RCC 7860 (cell line): ENCODE results near the gene MATCAP1.

Experiments
- DNase-seq: peaks from one replicate; pipeline ENCODE4 v3.0.0-alpha.2; 2015; ENCODE audit warnings: low spot score
- FAIRE-seq: peaks from 2 replicates; lab custom pipeline; 2012; peaks lifted over from hg19 to GRCh38; lab: Jason Lieb, UNC

Gene MATCAP1

DNA sequence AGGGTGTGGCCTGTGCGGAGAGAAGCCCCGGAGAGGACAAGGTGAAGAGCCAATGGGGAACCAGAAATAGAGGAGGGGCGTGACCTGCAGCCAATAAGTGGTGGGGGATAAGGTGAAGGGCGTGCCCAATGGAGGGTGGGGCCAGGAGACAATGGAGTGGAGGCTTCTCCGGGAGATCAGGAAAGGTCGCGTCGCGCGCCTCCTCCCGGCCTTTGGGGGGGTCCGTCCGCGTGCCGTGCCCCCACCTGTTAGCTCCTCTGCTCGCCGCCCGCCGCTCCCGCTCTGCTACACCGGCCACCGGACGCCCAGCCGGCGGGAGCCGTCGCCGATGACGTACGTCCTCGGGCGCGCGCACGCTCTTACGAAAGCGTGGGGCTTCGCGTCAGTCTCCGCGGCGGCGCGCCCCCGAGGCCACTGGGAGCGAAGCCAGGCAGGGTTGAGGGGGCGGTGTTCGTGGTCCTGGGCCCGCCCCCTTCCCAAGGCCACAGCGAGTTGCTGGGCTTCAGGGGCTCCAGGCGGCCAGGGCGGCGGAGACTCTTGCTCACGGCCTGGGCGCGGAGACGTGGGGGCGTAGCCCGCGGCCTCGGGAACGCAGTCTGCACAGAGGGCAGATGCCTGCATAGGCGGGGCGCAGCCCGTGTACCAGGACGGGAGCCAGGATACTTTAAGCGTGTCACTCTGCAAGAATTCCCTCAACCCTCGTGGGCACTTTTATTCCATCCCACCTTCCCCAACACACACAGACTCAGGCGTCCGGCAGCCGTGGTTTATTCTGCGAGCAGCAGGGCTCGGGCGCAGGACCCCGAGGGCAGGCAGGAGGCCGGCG, at the start of gene MATCAP1:
Gene MATCAP1 (minus strand): TSS at position 337 of the 826 bp plus-strand sequence. CDS start 3,353 bp downstream, outside the sequence.
- DNase-seq (peak; percentile 93), FAIRE-seq (peak; percentile 90)

DNA sequence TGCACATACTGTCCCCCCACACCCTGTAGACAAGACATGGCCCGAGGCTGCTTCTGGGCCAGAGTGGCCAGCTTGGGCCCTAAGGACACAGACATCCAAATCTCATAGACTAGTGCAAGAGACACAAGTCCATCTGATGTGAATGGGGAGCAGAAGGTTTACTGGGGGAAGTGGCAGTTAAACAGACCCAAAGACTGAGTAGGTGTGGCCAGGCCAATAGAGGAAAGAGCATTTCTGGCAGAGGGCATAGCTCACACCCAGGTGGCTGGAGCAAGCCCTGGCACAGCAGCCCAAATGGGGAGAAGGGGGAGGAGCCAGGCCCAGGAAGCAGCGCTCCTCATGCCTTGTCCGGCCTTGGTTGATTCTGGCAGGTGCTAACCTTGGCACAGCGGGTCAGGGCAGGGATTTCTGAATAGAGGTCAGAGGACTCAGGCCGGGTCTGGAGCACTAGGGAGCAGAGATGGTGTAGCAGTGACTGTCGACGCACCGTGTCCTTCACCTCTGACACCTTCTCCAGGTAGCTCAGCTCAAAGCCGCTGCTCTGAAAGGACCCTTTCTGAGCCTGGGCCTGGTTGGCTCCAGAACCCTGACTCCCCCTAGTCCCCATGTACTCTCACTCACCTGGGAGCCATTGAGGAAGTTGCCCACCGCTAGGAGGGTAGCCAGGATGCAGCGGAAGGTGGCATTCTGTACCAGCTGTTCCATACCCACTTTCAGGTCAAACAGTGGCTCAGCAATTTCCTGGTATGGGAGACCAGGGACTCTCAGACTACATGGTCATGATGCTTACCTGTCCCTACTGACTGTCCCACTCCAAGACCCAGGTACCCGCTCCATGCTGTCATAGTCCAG, 47.3 kb upstream of the MATCAP1 start:
- DNase-seq, result no peak
- no peak for FAIRE-seq

DNA sequence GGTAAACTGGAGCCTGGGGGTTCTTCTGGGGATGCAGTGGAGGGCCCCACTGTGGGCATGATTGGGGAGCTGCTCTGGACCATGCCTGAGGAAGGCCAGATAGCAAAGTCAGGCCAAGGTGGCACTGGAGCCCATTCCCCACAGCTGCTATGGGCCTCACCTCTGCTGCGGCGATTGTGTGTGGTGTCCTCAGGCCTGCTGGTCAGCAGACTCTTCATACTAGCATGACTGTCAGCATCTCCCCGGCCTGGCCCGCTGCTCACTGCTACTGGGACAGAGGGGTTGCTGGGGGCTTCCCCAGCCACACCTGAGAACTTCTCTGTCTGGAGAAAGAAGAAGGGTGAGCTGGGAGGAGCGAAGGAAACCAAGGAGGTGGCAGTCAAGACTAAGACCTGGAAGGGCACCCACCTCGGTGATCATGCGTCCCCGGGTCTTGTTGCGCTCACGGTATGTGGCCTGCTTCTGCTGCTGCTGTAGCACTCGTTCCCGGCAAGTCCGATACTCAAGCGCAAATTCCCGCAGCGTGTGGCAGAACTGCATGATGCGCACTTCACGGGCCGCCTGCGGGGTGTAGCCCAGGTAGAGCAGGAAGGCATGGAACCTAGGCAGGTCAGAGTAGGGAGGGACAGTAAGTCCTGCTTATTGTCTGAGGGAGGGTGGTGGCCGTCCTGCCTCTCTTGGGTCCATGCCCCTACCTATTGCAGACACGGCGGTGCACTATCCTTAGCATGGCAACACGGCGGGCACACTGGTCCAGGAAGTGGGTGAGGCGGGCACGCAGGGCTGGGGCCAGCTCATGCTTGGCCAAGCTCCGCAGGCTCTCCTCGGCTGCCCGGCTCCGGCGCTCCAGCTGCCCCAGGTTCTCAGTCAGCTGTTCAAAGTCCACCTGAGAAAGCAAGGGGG, 46.4 kb upstream of the MATCAP1 start:
- FAIRE-seq, result no peak

DNA sequence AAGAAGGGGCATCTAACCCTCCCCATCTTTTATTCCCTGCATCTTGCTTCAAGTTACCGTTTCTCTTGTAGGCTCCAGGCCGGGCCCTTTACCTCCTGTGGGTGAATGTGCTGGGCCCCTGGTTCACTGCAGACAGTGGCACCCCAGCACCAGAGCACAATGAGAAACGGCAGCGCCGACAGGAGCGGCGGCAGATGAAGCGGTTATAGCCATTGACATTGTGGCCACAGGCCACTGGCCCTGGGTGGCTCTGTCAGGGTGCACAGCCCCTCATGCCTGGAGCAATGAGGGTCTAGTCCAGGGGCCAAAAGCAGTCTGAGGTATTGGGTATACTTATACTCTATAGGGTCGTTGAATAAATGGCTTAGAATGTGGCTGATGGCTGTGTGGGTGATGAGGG, 45.1 kb upstream of the MATCAP1 start:
- FAIRE-seq, result no peak
- DNase-seq, result no peak

More for the DNA sequence above, 46.4 kb upstream of the MATCAP1 start:
- no peak for DNase-seq

DNA sequence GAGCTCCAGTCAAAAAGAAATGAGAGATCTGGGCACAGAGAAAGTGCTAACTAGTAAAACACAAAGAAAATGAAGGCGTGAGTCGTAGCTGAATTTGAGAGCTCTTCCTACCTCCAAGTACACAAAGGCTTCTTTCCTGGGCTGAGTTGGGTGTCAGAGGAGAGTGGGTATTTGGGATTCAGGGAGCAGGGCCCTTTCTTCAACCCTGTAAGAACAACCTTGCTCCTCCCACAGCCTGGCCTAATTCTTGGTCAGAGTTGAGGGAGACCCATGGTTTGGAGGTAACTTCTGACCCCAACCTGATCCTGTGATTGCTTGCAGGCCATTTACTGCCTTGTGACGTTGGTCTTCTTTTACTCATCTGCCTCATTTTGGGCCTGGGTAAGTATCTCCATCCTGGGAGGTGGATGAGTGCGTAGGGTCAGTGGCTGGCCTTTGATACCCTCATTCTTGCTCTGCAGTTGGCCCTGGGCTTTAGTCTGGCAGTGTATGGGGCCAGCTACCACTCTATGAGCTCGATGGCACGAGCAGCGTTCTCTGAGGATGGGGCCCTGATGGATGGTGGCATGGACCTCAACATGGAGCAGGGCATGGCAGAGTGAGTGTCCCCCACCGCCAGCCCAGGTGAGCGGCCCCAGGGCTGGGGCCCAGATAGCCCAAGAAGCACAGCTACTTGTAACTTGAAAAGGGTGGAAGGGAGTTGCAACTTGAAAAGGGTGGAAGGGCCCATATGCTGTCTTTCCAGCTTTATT, 44.4 kb upstream of the MATCAP1 start:
- DNase-seq (no peak), FAIRE-seq (no peak)

DNA sequence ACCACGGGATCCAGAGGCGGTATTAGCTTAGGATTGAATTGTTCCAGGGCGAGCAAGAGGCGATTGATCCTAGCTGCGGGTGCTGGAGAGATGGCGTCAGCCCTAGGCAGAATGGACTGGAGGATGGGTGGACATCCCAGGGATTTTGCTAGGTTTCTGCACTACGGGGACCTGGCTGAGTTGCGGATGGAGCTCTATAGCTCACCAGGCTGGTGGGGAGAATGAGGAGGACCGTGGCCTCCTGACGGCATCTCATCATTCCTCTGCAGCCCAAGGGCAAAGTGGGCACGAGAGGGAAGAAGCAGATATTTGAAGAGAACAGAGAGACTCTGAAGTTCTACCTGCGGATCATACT, 43.8 kb upstream of the MATCAP1 start:
- FAIRE-seq, result no peak

DNA sequence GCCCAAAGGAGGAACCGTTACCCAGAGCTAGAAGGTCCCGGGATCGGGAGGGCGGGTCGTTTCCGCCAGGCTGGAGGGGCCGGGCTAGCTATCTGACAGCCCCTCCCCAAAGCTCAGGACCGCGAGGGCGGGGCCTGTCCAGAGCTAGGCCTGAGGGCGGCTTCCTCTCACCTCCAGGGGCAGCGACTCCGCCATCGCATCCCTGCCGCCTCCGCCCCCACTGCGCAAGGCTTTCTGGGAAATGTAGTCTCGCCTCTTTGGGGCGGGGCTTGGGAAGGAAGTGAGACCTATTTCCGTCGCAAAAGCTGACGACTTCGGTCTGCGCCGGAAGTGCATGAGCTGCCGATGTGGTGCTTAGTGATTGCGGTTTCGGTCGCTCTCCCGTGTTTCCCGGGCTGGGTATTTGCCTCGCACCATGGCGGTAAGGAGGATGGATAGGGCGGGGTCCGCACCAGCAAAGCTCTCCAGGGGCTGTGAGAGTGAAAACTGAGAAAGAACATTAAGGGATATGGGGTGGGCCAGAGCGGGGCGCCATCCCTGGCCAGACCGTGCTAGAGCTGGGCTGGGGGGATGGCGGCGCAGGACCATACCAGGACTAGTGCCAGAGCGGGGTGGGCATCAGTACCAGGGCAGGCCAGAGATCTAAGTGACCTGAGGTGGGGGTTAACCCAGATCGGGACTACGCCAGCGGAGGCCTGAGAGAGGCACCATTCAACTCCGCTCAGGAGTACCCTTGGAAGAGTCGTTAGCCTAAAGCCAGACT, 43.2 kb upstream of the MATCAP1 start, which contains the start of gene TMEM208:
Gene TMEM208 (plus strand): TSS at position 327 of the 763 bp plus-strand sequence. CDS start 89 bp downstream, at position 416.
- DNase-seq (peak; percentile 95), FAIRE-seq (peak; percentile 87)

More for the DNA sequence above, 43.8 kb upstream of the MATCAP1 start:
- DNase-seq, result no peak

DNA sequence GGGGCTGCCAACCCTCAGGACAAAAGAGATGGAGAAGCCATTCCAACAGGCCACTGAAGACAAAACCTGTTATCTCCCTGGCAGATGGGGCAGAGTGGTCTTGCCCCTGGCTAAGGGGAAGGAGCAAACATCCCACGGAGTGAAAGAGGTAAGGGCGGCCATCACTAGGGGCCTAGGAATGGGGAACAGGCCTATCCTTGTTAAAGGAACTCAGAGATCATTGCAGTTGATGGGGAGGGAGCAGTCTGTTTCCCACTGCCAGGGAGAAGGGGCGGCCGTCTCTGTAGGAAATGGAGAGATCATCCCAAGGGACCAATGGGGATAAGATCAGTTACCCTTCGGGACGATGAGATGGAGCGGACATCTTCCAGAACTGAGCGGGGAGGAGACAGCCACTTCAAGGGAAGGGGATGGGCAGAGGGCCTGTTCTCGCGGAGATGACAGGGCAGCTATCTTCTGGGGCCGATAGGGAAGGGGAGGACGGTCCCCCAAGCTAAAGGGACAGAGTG, 42.6 kb upstream of the MATCAP1 start:
- FAIRE-seq (no peak), DNase-seq (no peak)

DNA sequence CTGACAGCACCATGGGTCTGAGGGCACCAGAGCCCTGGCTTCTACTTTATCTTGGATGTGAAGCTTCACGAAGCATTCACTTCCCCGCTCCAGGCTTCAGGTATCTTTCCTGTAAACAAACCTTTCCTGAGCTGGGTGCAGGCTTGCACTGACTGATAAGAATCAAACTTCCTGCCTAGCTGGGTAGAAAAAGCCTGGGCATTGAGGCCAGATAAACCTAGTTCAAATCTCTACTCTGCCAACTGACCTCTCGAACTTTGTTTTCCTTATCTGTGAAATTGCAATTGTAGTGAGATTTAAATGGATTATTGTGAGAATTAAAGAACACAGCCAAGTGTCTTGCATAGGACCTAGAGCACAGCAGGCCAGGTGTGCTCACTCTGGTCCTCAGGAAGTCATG, 40.2 kb upstream of the MATCAP1 start:
- DNase-seq (no peak), FAIRE-seq (no peak)

DNA sequence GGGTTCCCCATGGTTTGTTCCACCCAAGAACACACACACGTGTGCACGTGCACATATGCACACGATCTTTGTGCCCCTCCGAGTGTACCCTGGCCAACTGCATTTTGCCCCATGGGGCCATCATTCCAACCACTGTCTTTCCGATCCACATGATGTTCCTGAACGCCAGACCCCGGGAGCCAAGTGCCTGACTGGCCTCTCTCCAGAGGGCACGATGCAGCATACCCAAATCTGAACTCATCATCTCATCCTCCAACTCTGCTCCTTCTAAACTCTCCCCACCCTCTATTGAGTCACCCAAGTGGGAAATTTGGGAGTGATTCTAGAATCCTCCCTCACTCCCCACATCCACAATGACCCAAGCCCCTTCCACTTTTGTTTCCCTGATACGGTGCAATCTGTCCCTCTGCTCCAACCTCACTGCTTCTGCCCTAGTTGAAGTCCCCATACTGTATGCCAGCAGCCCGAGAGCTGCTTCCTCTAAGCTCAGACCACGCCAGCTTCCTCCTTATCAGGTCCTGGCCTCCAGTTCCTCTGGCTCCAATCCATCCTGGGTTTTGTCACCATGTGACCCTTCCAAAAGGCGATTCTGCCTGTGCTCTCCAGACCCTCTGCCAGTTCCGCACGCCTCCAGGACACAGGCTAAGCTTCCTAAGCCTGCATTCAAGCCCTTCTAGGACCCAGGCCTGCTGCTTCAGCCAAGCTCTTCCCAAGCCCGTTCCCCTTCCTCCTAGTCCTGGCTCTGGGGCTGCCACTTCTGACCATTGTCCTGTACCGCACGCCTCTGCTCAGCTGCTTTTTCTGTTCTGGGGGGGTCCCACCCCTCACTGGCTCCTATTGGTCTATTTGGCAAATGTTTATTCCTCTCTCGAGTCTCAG, 33.1 kb upstream of the MATCAP1 start:
- FAIRE-seq (no peak), DNase-seq (no peak)

DNA sequence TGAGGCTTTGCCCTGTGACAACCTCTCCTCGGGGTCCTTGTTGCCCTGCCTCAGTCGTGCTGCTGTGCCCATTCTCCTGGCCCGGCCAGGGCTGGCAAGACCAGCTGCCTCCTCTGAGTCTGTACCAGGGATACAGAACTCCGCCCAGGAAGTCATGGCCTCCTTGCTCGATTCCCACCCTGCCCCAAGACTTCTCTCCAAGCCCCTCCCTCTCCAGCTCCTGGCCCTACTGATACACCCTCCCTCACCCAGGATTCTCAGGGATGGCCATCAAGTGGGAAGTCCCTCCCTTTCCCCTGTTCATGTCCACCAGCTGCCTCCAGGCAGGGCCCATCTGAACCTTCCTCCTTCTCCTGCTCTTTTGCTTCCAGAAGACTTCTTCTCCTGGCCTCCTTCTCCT, 31.9 kb upstream of the MATCAP1 start:
- FAIRE-seq (no peak), DNase-seq (no peak)

DNA sequence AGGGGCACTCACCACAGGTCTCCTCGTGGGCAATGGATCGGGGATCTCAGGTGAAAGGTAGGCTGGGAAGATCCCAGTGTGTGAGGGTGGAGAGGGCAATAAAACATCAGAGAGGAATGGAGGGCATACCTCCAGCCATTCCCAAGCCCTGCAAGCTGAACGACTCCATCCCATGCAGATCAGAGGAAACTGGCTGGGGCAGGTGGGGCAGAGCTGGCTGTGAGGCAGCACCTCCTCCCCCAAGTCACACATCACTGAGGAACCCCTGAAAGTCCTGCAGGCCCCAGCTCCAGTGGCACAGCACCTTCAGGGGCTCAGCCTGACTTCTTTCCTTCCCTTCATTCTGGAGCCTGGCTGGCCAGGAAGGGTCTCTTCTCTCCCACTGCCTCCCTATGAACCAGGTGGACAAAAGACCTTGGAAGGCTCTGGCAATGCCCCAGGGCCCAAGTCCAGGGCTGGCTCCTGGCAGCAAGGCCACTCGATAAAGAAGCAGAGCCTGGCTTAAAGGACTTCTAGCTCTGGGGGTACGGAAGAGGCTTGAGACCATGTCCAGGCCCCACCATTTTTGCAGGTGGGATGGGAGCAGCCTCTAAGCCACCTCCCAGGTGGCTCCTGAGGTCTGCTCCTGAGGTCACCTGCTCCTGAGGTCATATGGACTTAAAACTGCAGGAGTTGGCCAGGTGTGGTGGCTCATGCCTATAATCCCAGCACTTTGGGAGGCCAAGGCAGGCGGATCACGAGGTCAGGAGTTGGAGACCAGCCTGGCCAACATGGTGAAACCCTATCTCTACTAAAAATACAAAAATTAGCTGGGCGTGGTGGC, 29.6 kb upstream of the MATCAP1 start:
- DNase-seq, result no peak
- FAIRE-seq, result no peak

DNA sequence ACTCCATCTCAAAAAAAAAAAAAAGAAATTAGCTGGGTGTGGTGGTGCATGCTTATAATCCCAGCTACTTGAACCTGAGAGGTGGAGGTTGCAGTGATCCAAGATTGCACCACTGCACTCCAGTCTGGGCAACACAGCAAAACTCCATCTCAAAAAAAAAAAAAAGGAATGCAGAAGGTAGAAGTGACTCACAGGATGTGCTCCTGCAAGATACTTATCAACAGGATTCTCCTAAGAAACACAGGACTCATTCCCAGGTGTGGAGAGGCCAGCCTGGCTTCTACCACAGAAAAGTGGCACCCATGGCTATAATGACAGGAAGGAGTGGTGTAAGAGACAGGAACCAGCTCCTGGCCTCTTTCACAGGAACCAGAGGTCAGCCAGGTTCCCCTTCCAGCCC, 29.0 kb upstream of the MATCAP1 start:
- DNase-seq (peak; percentile 35), FAIRE-seq (no peak)

DNA sequence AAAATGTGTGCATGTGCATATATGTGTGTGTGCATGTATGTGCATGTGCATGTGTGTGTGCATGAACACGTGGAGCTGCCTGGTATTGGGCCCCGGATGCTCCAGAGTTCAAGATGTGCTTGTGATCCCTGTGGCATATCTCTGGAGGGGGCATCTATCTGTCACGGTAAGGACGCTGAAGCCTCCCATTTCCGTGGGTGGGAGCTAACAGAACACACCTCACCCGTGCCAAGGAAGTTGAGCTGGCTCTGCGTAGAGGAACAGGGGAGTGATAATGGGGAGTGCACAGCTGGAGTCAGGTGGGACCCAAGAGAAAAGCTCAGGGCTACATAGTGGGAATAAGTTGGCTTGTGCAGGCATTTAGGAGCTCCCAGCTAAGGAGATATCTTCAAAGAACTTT, 27.9 kb upstream of the MATCAP1 start:
- DNase-seq, result no peak
- FAIRE-seq, result no peak

DNA sequence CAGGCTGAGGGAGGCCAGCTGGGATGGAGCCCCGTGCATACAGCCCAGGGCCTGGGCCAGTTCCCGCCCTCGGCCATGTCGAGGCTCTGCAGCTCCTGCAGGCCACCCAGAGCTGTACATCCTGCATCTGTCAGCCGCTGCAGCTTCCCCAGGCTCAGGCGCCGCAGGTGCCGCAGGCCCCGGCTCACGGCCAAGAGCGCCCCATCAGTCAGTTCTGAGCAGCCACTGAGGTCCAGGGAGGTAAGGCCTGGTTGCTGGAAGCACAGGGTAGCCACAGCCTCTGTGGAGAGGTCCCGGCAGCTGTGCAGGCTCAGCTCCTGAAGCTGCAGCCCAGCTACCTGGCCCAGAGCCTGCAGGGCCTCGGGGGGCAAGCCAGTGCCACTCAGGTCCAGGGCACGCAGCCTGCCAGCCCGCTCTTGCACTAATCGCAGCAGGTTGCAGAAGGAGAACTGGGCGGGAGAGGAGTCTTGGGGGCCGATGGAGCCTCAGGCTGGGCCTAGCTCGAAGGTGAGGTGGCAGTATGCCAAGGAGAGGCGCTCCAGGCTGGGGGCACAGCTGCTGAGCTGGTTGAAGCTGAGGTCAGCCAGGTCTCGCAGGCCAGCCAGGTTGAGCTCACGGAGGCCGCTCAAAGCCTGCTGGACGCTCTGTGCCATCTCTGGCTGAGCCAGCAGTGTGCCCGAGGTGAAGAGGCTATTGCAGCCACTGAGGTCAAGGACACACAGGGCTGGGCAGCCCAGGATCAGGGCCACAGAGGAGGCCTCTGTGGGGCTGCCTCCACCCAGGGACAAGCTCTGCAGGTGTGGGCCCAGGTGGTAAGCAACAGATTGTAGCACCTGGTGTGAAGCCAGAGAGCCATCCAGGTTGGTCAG, 26.5 kb upstream of the MATCAP1 start:
- FAIRE-seq (no peak), DNase-seq (no peak)

DNA sequence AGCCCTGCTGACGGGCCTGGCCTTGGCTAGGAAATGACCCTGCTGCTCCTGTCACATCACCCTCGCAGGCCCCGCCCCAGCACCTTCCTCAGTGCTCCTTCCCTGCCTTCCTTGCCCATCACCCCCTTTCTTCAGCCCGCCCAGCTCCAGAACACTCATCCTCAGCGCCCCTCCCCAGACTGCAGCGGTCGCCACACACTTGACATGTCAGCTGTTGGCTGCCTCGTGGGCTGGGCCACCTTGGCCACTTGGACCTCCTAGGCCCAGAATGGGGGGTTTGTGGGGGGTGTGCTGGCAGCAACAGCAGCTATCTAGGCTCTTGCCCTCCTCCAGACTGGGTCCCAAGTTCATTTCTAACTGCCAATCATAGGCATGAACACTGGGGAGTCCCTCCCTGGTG, 25.8 kb upstream of the MATCAP1 start:
- no peak for DNase-seq
- no peak for FAIRE-seq
